HepG2 (cell line): ENCODE measurements around the gene SVBP. TPM values are rescaled to one million over a fixed set of nuclear protein-coding genes. Genes with fewer than 3 reads are reported as not detected.

Source experiments
- FLYWCH1 ChIP-seq: sonication (generic); formaldehyde crosslinking; IDR thresholded peaks from 2 replicates; pipeline ENCODE4 v1.8.1; 2023; ENCODE audit warnings: mild to moderate bottlenecking, missing genetic modification reagents
- FOSL2 ChIP-seq: sonication (generic); formaldehyde crosslinking; IDR thresholded peaks from 2 replicates; pipeline ENCODE4 v1.4.0; 2020; ENCODE audit warnings: missing genetic modification reagents
- FOXK1 ChIP-seq: sonication (generic); formaldehyde crosslinking; IDR thresholded peaks from 2 replicates; pipeline ENCODE4 v1.4.0; 2020; ENCODE audit warnings: low read depth, missing genetic modification reagents, borderline replicate concordance
- GFI1 ChIP-seq: sonication (generic); formaldehyde crosslinking; IDR thresholded peaks from 2 replicates; pipeline ENCODE4 v1.5.0; 2020; ENCODE audit warnings: missing genetic modification reagents, mild to moderate bottlenecking, borderline replicate concordance
- HDAC2 ChIP-seq: sonication (generic); formaldehyde crosslinking; IDR thresholded peaks from 2 replicates; pipeline ENCODE4 v1.4.0; 2020; ENCODE audit warnings: missing genetic modification reagents
- KDM5A ChIP-seq: fragments of 200-600 bp; sonication (generic); IDR thresholded peaks from 2 replicates; pipeline ENCODE4 v1.7.0; 2018; ENCODE audit warnings: antibody characterized with exemption, mild to moderate bottlenecking, low read length, borderline replicate concordance
- KLF12 ChIP-seq: sonication (generic); formaldehyde crosslinking; IDR thresholded peaks from 2 replicates; pipeline ENCODE4 v1.4.0; 2020; ENCODE audit warnings: missing genetic modification reagents, borderline replicate concordance
- NCOA2 ChIP-seq: sonication (generic); formaldehyde crosslinking; IDR thresholded peaks from 2 replicates; pipeline ENCODE4 v1.8.0; 2022; ENCODE audit warnings: inconsistent platforms
- POGZ ChIP-seq: sonication (generic); formaldehyde crosslinking; IDR thresholded peaks from 2 replicates; pipeline ENCODE4 v1.4.0; 2020; ENCODE audit warnings: mild to moderate bottlenecking, missing genetic modification reagents
- RXRB ChIP-seq: IDR thresholded peaks from 2 replicates; pipeline ENCODE4 v1.6.1; 2016; ENCODE audit warnings: borderline replicate concordance, missing genetic modification reagents, missing compliant biosample characterization
- TBL1XR1 ChIP-seq: fragments of 150-350 bp; IDR thresholded peaks from 2 replicates; pipeline ENCODE4 v1.6.1; 2014; ENCODE audit warnings: borderline replicate concordance, low read length; ENCODE audit not compliant: partially characterized antibody
- ZNF260 ChIP-seq: sonication (generic); formaldehyde crosslinking; IDR thresholded peaks from 2 replicates; pipeline ENCODE4 v1.4.0; 2020; ENCODE audit warnings: missing genetic modification reagents, low read depth, mild to moderate bottlenecking, borderline replicate concordance
- ZNF280D ChIP-seq: sonication (generic); formaldehyde crosslinking; IDR thresholded peaks from 2 replicates; pipeline ENCODE4 v1.5.1; 2020; ENCODE audit warnings: mild to moderate bottlenecking, missing genetic modification reagents
- ZNF816 ChIP-seq: sonication (generic); formaldehyde crosslinking; IDR thresholded peaks from 2 replicates; pipeline ENCODE4 v1.8.0; 2022; ENCODE audit warnings: missing genetic modification reagents, mild to moderate bottlenecking, borderline replicate concordance
- ZNF891 ChIP-seq: sonication (generic); formaldehyde crosslinking; IDR thresholded peaks from 2 replicates; pipeline ENCODE4 v1.5.0; 2020; ENCODE audit warnings: mild to moderate bottlenecking, missing genetic modification reagents
- polyA plus RNA-seq, 8 experiments: library from polyadenylated mRNA; depleted of rRNA in 3 of 8; stranded (reverse) in 7 of 8; unstranded in 1 of 8; fragments of >200 nt; fragmentation: Illumina TruSeq in 4 of 8; extraction: Trizol in 4 of 8; gene quantifications; 2 replicates each; pipeline versions ENCODE4 v1.2.1 to v1.2.3, GENCODE V29; 2011 to 2016; ENCODE audit warnings: low read depth in 4 of 8, missing spikeins in 1 of 8, mixed read lengths in 1 of 8; ENCODE audit not compliant: insufficient read depth in 1 of 8
- total RNA-seq, 5 experiments: library from RNA; depleted of rRNA; stranded (reverse); fragments of >200 nt; fragmentation: Illumina TruSeq; extraction: Trizol; gene quantifications; 2 replicates each; pipeline ENCODE4 v1.2.3, GENCODE V29; 2016; ENCODE audit warnings: low read depth in 1 of 5
- TF ChIP-seq, protein P1 (sequence below): sonication (generic); formaldehyde crosslinking; IDR thresholded peaks from 2 replicates; pipeline ENCODE4 v1.5.0; 2020; ENCODE audit warnings: missing genetic modification reagents, mild to moderate bottlenecking, borderline replicate concordance
- TF ChIP-seq, protein P2 (sequence below): sonication (generic); formaldehyde crosslinking; IDR thresholded peaks from 2 replicates; pipeline ENCODE4 v1.8.1; 2023; ENCODE audit warnings: mild to moderate bottlenecking, inconsistent platforms, moderate library complexity, missing genetic modification reagents, borderline replicate concordance
- TF ChIP-seq, protein P3 (sequence below): sonication (generic); formaldehyde crosslinking; IDR thresholded peaks from 2 replicates; pipeline ENCODE4 v1.4.0; 2020; ENCODE audit warnings: missing genetic modification reagents; ENCODE audit errors: not compliant biosample characterization

SVBP gene
- total and polyA plus RNA-seq, 2 of the 13 experiments (the other 11 are each of a cell fraction or from before 2014, with no cell fraction given): 28.8 to 48.2 TPM

DNA sequence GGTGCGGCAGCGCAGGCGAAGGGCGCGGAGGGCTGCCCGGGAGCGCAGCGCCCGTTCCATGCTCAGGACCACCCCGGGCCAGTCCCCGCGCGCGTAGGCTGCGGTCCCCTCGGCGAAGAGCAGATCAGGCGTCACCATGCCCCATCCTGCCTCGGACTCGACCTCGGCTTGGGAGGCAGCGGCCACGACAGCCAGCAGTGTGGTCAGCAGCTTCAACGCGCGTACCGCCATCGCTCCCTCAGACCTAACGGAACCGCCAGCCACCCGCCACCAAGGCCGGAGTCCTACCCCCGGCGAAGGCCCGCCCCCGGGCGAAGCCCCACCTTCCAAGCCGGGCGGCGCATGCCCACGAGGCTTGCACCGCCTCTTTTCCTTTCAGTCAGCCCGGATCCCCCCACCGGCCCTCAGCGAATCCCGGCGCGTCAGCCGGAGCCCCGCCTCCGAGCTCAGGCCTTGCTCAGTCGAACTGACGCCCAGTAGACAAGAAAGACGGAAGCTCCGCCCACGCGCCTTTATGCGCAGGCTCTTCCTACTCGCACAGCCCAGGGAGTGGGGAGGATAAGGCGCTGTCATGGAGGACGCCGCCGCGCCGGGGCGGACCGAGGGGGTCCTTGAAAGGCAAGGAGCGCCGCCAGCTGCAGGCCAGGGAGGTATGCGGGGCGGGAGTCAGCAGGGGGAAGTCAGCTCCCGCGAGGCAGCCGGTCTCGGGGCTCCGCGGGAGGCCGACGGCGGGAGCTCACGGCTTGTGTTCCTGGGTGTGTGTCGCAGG is 50.3 kb downstream of the SVBP start, which contains the start of the genes C1orf50 and P3H1 (continued):
- TF ChIP-seq, protein P1, sequence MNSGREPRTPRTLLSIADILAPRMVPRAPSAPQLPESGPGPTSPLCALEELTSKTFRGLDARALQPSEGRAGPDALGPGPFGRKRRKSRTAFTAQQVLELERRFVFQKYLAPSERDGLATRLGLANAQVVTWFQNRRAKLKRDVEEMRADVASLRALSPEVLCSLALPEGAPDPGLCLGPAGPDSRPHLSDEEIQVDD (CRISPR knock-in tag): peak; percentile 46; the same call in 1 of the 2 replicates
- TF ChIP-seq FOXK1 (CRISPR knock-in tag) (no peak; the same call in 1 of the 2 replicates), ZNF816 (CRISPR knock-in tag) (0 out of 2 replicates have a peak, but pooled peaks have one; percentile 73), ZNF280D (CRISPR knock-in tag) (no peak), KDM5A (peak; percentile 42; the same call in 1 of the 2 replicates), KLF12 (peak; percentile 68; the same call in 1 of the 2 replicates), ZNF260 (no peak), POGZ (CRISPR knock-in tag) (0 out of 2 replicates have a peak, but pooled peaks have one; percentile 47), RXRB (0 out of 2 replicates have a peak, but pooled peaks have one; percentile 45), TBL1XR1 (peak; percentile 55), HDAC2 (CRISPR knock-in tag) (no peak; the same call in 1 of the 2 replicates), FLYWCH1 (CRISPR knock-in tag) (no peak), GFI1 (CRISPR knock-in tag) (peak; percentile 35; the same call in 1 of the 2 replicates), FOSL2 (peak; percentile 28; the same call in 1 of the 2 replicates), ZNF891 (CRISPR knock-in tag) (peak; percentile 51; the same call in 1 of the 2 replicates), NCOA2 (no peak)
- TF ChIP-seq, protein P2, sequence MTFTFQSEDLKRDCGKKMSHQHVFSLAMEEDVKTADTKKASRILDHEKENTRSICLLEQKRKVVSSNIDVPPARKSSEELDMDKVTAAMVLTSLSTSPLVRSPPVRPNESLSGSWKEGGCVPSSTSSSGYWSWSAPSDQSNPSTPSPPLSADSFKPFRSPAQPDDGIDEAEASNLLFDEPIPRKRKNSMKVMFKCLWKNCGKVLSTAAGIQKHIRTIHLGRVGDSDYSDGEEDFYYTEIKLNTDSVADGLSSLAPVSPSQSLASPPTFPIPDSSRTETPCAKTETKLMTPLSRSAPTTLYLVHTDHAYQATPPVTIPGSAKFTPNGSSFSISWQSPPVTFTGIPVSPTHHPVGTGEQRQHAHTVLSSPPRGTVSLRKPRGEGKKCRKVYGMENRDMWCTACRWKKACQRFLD (CRISPR knock-in tag): peak; percentile 60; the same call in 1 of the 2 replicates
- TF ChIP-seq, protein P3, sequence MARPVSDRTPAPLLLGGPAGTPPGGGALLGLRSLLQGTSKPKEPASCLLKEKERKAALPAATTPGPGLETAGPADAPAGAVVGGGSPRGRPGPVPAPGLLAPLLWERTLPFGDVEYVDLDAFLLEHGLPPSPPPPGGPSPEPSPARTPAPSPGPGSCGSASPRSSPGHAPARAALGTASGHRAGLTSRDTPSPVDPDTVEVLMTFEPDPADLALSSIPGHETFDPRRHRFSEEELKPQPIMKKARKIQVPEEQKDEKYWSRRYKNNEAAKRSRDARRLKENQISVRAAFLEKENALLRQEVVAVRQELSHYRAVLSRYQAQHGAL (CRISPR knock-in tag): peak; percentile 13
